HG02763 (cell line): ENCODE results near the gene NVL.

Experiments used
- ATAC-seq: cut with Tn5 transposase; IDR thresholded peaks from one replicate; pipeline ENCODE4 v1.9.1; 2021; ENCODE audit warnings: mild to moderate bottlenecking, moderate library complexity; ENCODE audit not compliant: unreplicated experiment

Gene NVL

GRCh38 chr1:224201383-224201782 lies 128.6 kb downstream of the NVL start:
- no peak for ATAC-seq

- ATAC-seq, result no peak
Observed at GRCh38 chr1:224199679-224200078, 130.3 kb downstream of the NVL start.

GRCh38 chr1:224198572-224198971 lies 131.4 kb downstream of the NVL start:
- ATAC-seq, result no peak

GRCh38 chr1:224196813-224197600 lies 133.0 kb downstream of the NVL start:
- ATAC-seq, result no peak

- ATAC-seq, result no peak
Observed at GRCh38 chr1:224193319-224193966, 136.5 kb downstream of the NVL start.

GRCh38 chr1:224192082-224192788 lies 137.7 kb downstream of the NVL start:
- no peak for ATAC-seq

GRCh38 chr1:224189561-224189960 lies 140.4 kb downstream of the NVL start:
- no peak for ATAC-seq

GRCh38 chr1:224188286-224188685 lies 141.7 kb downstream of the NVL start:
- no peak for ATAC-seq

- ATAC-seq, result no peak
Observed at GRCh38 chr1:224185208-224185607, 144.8 kb downstream of the NVL start.

- peak; percentile 40 for ATAC-seq
Observed at GRCh38 chr1:224183591-224184312, 146.2 kb downstream of the NVL start.

GRCh38 chr1:224182866-224183590 lies 146.9 kb downstream of the NVL start, which contains the start of gene DEGS1:
Gene DEGS1, plus strand, starts transcription at chr1:224183240. Its CDS starts 97 bp downstream, at chr1:224183337.
- ATAC-seq, result peak; percentile 69

- peak; percentile 23 for ATAC-seq
Observed at GRCh38 chr1:224182057-224182865, 147.7 kb downstream of the NVL start.

- no peak for ATAC-seq
Observed at GRCh38 chr1:224181453-224181810, 148.5 kb downstream of the NVL start.

GRCh38 chr1:224180783-224181452 lies 149.1 kb downstream of the NVL start:
- ATAC-seq, result no peak

GRCh38 chr1:224178894-224179293 lies 151.1 kb downstream of the NVL start:
- no peak for ATAC-seq

- ATAC-seq, result no peak
Observed at GRCh38 chr1:224177356-224177999, 152.5 kb downstream of the NVL start.
